Activated CD8-positive, alpha-beta memory T cell treated with anti-CD3 and anti-CD28 coated beads, Interleukin-2, amount 50 U/mL, for 1 hour (primary cell): ENCODE results near the gene MMP26.

Source experiments
- DNase-seq: peaks from one replicate; pipeline ENCODE4 v3.0.0-alpha.2; 2020; ENCODE audit errors: extremely low read depth

MMP26 gene

GRCh38 chr11:4704054-4704789, at the start of gene MMP26:
MMP26 (plus strand) TSS chr11:4704784.
- no peak for DNase-seq

- no peak for DNase-seq
Observed at GRCh38 chr11:4658629-4659445, 45.7 kb upstream of the MMP26 start.

- DNase-seq, result no peak
Observed at GRCh38 chr11:4662876-4663275, 41.7 kb upstream of the MMP26 start.

GRCh38 chr11:4664183-4664582, 40.4 kb upstream of the MMP26 start:
- no peak for DNase-seq

GRCh38 chr11:4664786-4665185, 39.8 kb upstream of the MMP26 start:
- DNase-seq, result no peak

- DNase-seq, result no peak
Observed at GRCh38 chr11:4665424-4665823, 39.2 kb upstream of the MMP26 start.

- no peak for DNase-seq
Observed at GRCh38 chr11:4671741-4672140, 32.8 kb upstream of the MMP26 start.

- DNase-seq, result no peak
Observed at GRCh38 chr11:4672470-4672869, 32.1 kb upstream of the MMP26 start.

GRCh38 chr11:4673781-4674180, 30.8 kb upstream of the MMP26 start:
- DNase-seq, result no peak

GRCh38 chr11:4677948-4678347, 26.6 kb upstream of the MMP26 start:
- DNase-seq, result no peak

- no peak for DNase-seq
Observed at GRCh38 chr11:4680341-4680740, 24.2 kb upstream of the MMP26 start.

GRCh38 chr11:4682623-4683419, 21.8 kb upstream of the MMP26 start:
- no peak for DNase-seq

- no peak for DNase-seq
Observed at GRCh38 chr11:4684631-4685285, 19.8 kb upstream of the MMP26 start.

GRCh38 chr11:4695442-4695841, 9.1 kb upstream of the MMP26 start:
- DNase-seq, result no peak

- DNase-seq, result no peak
Observed at GRCh38 chr11:4697585-4697984, 7.0 kb upstream of the MMP26 start, which contains the start of gene OR51E2. OR51E2 (minus strand) TSS chr11:4697853; CDS start chr11:4682711, 15,142 bp downstream.

- DNase-seq, result no peak
Observed at GRCh38 chr11:4699697-4700435, 4.7 kb upstream of the MMP26 start.

GRCh38 chr11:4700436-4700820, 4.2 kb upstream of the MMP26 start:
- DNase-seq, result no peak

GRCh38 chr11:4704790-4705334, 278 bp downstream of the MMP26 start:
- DNase-seq, result no peak

- DNase-seq, result no peak
Observed at GRCh38 chr11:4713241-4713640, 8.7 kb downstream of the MMP26 start.

GRCh38 chr11:4714300-4714699, 9.7 kb downstream of the MMP26 start:
- no peak for DNase-seq
